SH-SY5Y (cell line): ENCODE data around the gene OSBPL1A.

Experiments used
- GATA2 ChIP-seq: IDR thresholded peaks from 2 replicates; pipeline ENCODE4 v1.6.1; 2011; ENCODE audit warnings: mild to moderate bottlenecking, low read depth, low read length
- GATA3 ChIP-seq: IDR thresholded peaks from 2 replicates; pipeline ENCODE4 v1.6.1; 2011; ENCODE audit warnings: low read depth, mild to moderate bottlenecking, low read length, moderate library complexity

DNA sequence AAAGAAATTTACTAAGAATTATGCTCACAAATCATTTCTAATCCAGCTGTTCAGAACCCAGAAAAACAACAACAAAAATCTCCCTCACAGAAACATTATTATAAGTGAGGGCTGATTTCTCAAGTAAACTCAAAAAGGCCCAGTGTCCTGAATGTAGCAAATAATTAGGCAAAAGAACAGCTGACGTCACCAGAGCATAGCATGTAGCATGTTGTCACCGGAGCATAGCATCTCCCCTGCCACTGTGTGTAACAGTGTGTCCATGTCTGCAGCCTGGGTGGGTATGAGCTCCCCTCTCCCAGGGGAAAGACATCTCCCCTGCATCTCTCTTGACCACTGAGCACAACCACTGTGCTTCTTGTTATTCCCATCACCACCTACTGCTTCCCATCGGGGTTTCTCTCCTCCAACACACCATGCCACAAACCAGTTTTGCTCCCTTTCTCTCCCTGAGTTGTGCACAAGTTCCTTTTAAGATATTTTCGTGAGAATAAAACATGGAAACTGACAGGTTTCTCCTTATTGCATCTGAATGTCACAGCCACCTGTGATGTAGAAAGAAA, 132.0 kb downstream of the OSBPL1A start:
- no peak for TF ChIP-seq GATA2
- no peak for TF ChIP-seq GATA3
